Activated CD8-positive, alpha-beta T cell treated with anti-CD3 and anti-CD28 coated beads, Interleukin-2, amount 10 ng/mL, durations not matched to agents 7 days and 5 days (primary cell): ENCODE results near the gene TLCD3B. TPM values are rescaled to one million over a fixed set of nuclear protein-coding genes. Genes with fewer than 3 reads are reported as not detected.

Experiments
- ATAC-seq: fragments of 150-1000 bp; cut with Tn5 transposase; one replicate; pipeline ENCODE4 v1.10.0; 2021; ENCODE audit warnings: moderate library complexity
- CTCF ChIA-PET: fragments of 350-600 bp; sonication (Branson Sonifier 250); formaldehyde crosslinking; loops from one replicate; lab custom pipeline; 2021; ENCODE audit warnings: antibody characterized with exemption; lab: Charles Lee
- POLR2A ChIA-PET: fragments of 350-600 bp; sonication (Branson Sonifier 250); formaldehyde crosslinking; loops from one replicate; lab custom pipeline; 2021; ENCODE audit warnings: antibody characterized with exemption; lab: Charles Lee
- DNase-seq: peaks from one replicate; pipeline ENCODE4 v3.0.0-alpha.2; 2020
- H3K27ac Mint-ChIP-seq: one replicate; pipeline ENCODE4 v1.8.0; 2021; ENCODE audit warnings: mild to moderate bottlenecking, mixed read lengths
- H3K27me3 Mint-ChIP-seq: one replicate; pipeline ENCODE4 v1.8.0; 2021; ENCODE audit warnings: low read depth, mixed read lengths
- H3K36me3 Mint-ChIP-seq: one replicate; pipeline ENCODE4 v1.8.0; 2021; ENCODE audit warnings: low read depth, mixed read lengths
- H3K4me1 Mint-ChIP-seq: one replicate; pipeline ENCODE4 v1.8.0; 2021; ENCODE audit warnings: low read depth, mixed read lengths
- H3K4me3 Mint-ChIP-seq: one replicate; pipeline ENCODE4 v1.8.0; 2021; ENCODE audit warnings: mild to moderate bottlenecking, mixed read lengths
- H3K9me3 Mint-ChIP-seq: one replicate; pipeline ENCODE4 v1.8.0; 2022; ENCODE audit warnings: mixed read lengths; ENCODE audit not compliant: insufficient read depth
- total RNA-seq, 2 experiments: library from RNA; stranded (reverse); gene quantifications; one replicate each; pipeline ENCODE4 v1.2.3, GENCODE V29; 2021

Gene TLCD3B
- total RNA-seq, 2 experiments from 2014 or later = 4.6 TPM

- H3K4me1 Mint-ChIP-seq = peaks cover 11% of the 10 kb centered on the region
- H3K9me3 Mint-ChIP-seq = no peaks in the 10 kb centered on the region
- POLR2A ChIA-PET = interaction anchor here (0.9 kb wide), 1 partner anchor 8 kb away, joined by 3 read pairs; a partner anchor contains a TSS
These were observed 29.9 kb upstream of the TLCD3B start for GRCh38 chr16:30060836-30061554.

GRCh38 chr16:30060346-30060745 lies 29.3 kb upstream of the TLCD3B start:
- Mint-ChIP-seq H3K9me3 (no peaks in the 10 kb centered on the region), H3K27me3 (no peaks in the 10 kb centered on the region), H3K27ac (no peak overlapping the region), H3K4me1 (peaks cover 15% of the 10 kb centered on the region), H3K36me3 (peaks cover 14% of the 10 kb centered on the region), H3K4me3 (no peak overlapping the region)
- ChIA-PET CTCF (no interaction called here), POLR2A (no interaction called here)
- ATAC-seq (no peak), DNase-seq (no peak)

More at GRCh38 chr16:30060836-30061554, 29.9 kb upstream of the TLCD3B start:
- Mint-ChIP-seq H3K4me3 (no peak overlapping the region), H3K27ac (no peak overlapping the region), H3K36me3 (peaks cover 20% of the 10 kb centered on the region), H3K27me3 (no peaks in the 10 kb centered on the region)
- CTCF ChIA-PET = interaction anchor here (1.0 to 1.3 kb wide), 2 partner anchors 30 to 338 kb away, joined by 3 read pairs; partner anchors contain the start of gene TBX6
- ATAC-seq (no peak), DNase-seq (no peak)

DNA sequence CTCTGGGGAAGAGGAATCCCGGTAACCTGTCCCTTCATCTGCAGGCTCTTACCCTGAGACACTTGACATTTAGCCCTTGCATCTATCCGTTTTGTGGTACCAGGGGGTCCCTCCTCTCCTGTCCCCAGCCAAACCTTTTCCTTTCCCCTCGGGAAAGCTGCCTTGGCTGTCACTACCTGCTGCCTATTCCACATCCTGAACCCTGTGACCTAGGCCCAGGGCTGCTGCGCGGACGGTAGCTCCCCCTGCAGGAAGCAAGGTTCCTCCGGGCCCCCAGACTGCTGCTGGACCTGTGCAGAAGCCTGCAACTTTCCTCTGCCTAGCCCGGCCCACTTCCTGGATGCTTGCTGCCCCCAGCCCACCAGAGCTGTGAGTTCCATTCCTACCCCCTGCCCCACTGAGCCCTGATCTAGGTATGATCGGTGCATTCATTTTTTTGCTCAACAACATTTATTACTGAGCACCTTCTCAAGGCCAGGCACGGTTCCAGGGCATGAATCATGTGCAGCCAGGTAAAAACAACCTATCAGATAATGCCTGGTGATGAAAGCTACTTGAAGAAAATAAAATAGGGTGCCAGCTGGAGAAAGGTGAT lies 24.0 kb upstream of the TLCD3B start:
- peaks cover 5% of the 10 kb centered on the region for H3K36me3 Mint-ChIP-seq
- CTCF ChIA-PET = interaction anchor here (0.6 to 6.8 kb wide), 23 partner anchors 11 to 354 kb away, joined by 3 to 82 read pairs (median 5); partner anchors contain the start of genes ALDOA, CORO1A, MVP and PPP4C
- POLR2A ChIA-PET = interaction anchor here (1.2 kb wide), 1 partner anchor 10 kb away, joined by 7 read pairs; the partner anchor contains the start of gene ALDOA

GRCh38 chr16:30054451-30054850 lies 23.4 kb upstream of the TLCD3B start:
- Mint-ChIP-seq H3K27ac (no peak overlapping the region), H3K4me1 (peaks cover 33% of the 10 kb centered on the region), H3K9me3 (no peaks in the 10 kb centered on the region), H3K27me3 (no peaks in the 10 kb centered on the region), H3K36me3 (peaks cover 5% of the 10 kb centered on the region), H3K4me3 (peak overlapping the region; percentile 43)
- ATAC-seq (no peak), DNase-seq (no peak)
- ChIA-PET CTCF (interaction anchor here (1.0 to 6.8 kb wide), 14 partner anchors 10 to 354 kb away, joined by 3 to 82 read pairs (median 7); partner anchors contain the start of genes ALDOA, PPP4C, TAOK2 and TBX6), POLR2A (interaction anchor here (2.2 kb wide), 1 partner anchor 11 kb away, joined by 13 read pairs; the partner anchor contains the start of gene ALDOA)

More for the DNA sequence above, 24.0 kb upstream of the TLCD3B start:
- Mint-ChIP-seq H3K4me1 (peaks cover 33% of the 10 kb centered on the region), H3K9me3 (no peaks in the 10 kb centered on the region), H3K4me3 (peak overlapping the region; percentile 43), H3K27me3 (no peaks in the 10 kb centered on the region), H3K27ac (no peak overlapping the region)
- DNase-seq = peak; percentile 76
- peak; percentile 76 for ATAC-seq

GRCh38 chr16:30053376-30054015 lies 22.4 kb upstream of the TLCD3B start:
- DNase-seq (no peak), ATAC-seq (peak; percentile 34)
- Mint-ChIP-seq H3K36me3 (peaks cover 3% of the 10 kb centered on the region), H3K4me3 (peak overlapping the region; percentile 83), H3K4me1 (peaks cover 33% of the 10 kb centered on the region), H3K9me3 (no peaks in the 10 kb centered on the region), H3K27me3 (peaks cover 2% of the 10 kb centered on the region), H3K27ac (no peak overlapping the region)
- CTCF ChIA-PET = interaction anchor here (0.7 to 6.8 kb wide), 5 partner anchors 10 to 130 kb away, joined by 3 to 82 read pairs (median 10); partner anchors contain the start of genes ALDOA, CORO1A, TBX6 and TLCD3B
- POLR2A ChIA-PET = interaction anchor here (0.7 to 2.2 kb wide), 6 partner anchors 8 to 387 kb away, joined by 3 to 13 read pairs (median 3); partner anchors contain the start of gene ALDOA

GRCh38 chr16:30052671-30053372 lies 21.8 kb upstream of the TLCD3B start:
- CTCF ChIA-PET = interaction anchor here (0.7 to 6.8 kb wide), 5 partner anchors 10 to 131 kb away, joined by 3 to 82 read pairs (median 10); partner anchors contain the start of genes ALDOA, CORO1A, TBX6 and TLCD3B
- ATAC-seq = peak; percentile 75
- peak; percentile 96 for DNase-seq

GRCh38 chr16:30051518-30051917 lies 20.4 kb upstream of the TLCD3B start:
- Mint-ChIP-seq H3K9me3 (no peaks in the 10 kb centered on the region), H3K4me1 (peaks cover 33% of the 10 kb centered on the region), H3K36me3 (peaks cover 3% of the 10 kb centered on the region), H3K27ac (peak overlapping the region; percentile 77), H3K4me3 (peak overlapping the region; percentile 83), H3K27me3 (peaks cover 3% of the 10 kb centered on the region)
- DNase-seq (no peak), ATAC-seq (no peak)
- POLR2A ChIA-PET = no interaction called here
- CTCF ChIA-PET = interaction anchor here (0.9 to 6.8 kb wide), 4 partner anchors 15 to 203 kb away, joined by 3 to 82 read pairs (median 29); partner anchors contain the start of genes ALDOA, TBX6 and TLCD3B

More at GRCh38 chr16:30052671-30053372, 21.8 kb upstream of the TLCD3B start:
- peak overlapping the region; percentile 89 for H3K27ac Mint-ChIP-seq
- H3K9me3 Mint-ChIP-seq = no peaks in the 10 kb centered on the region
- peaks cover 3% of the 10 kb centered on the region for H3K36me3 Mint-ChIP-seq
- peaks cover 3% of the 10 kb centered on the region for H3K27me3 Mint-ChIP-seq
- POLR2A ChIA-PET = interaction anchor here (0.7 to 2.2 kb wide), 6 partner anchors 9 to 386 kb away, joined by 3 to 13 read pairs (median 3); partner anchors contain the start of gene ALDOA
- peaks cover 33% of the 10 kb centered on the region for H3K4me1 Mint-ChIP-seq
- peak overlapping the region; percentile 83 for H3K4me3 Mint-ChIP-seq

GRCh38 chr16:30049871-30050270 lies 18.8 kb upstream of the TLCD3B start:
- ChIA-PET POLR2A (interaction anchor here (0.9 kb wide), 1 partner anchor 27 kb away, joined by 3 read pairs; no protein-coding TSS in a partner anchor), CTCF (interaction anchor here (1.2 kb wide), 2 partner anchors 16 to 19 kb away, joined by 3 read pairs; partner anchors contain the start of genes ALDOA and TLCD3B)
- no peak overlapping the region for H3K27ac Mint-ChIP-seq
- H3K36me3 Mint-ChIP-seq = peaks cover 3% of the 10 kb centered on the region
- no peaks in the 10 kb centered on the region for H3K9me3 Mint-ChIP-seq
- peaks cover 24% of the 10 kb centered on the region for H3K4me1 Mint-ChIP-seq
- no peak for ATAC-seq
- no peak overlapping the region for H3K4me3 Mint-ChIP-seq
- no peak for DNase-seq
- H3K27me3 Mint-ChIP-seq = peaks cover 10% of the 10 kb centered on the region

DNA sequence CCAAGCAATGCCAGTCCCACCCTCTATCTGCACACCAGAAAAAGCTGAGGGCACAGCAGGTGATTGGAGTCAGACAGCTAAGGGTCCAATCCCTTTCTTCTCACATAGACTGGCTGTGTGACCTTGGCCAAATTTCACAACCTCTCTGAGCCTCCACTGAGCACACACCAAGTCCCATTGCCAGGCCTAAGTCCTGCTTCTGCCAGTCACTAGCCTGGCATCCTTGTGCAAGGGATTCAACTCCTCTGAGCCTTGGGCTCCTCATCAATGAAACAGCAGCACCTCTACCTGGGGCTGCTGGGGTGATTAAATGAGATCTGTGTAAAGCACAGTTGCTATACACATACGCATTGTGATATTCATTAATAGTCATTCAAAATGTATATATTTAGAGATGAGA lies 15.5 kb upstream of the TLCD3B start:
- ATAC-seq (no peak), DNase-seq (no peak)
- peaks cover 2% of the 10 kb centered on the region for H3K4me1 Mint-ChIP-seq
- peaks cover 2% of the 10 kb centered on the region for H3K36me3 Mint-ChIP-seq
- no peak overlapping the region for H3K27ac Mint-ChIP-seq
- CTCF ChIA-PET = interaction anchor here (1.1 to 1.2 kb wide), 2 partner anchors 14 to 45 kb away, joined by 3 to 4 read pairs; partner anchors contain the start of gene TBX6
- no peak overlapping the region for H3K4me3 Mint-ChIP-seq
- H3K9me3 Mint-ChIP-seq = no peaks in the 10 kb centered on the region
- H3K27me3 Mint-ChIP-seq = peaks cover 13% of the 10 kb centered on the region
- POLR2A ChIA-PET = no interaction called here

DNA sequence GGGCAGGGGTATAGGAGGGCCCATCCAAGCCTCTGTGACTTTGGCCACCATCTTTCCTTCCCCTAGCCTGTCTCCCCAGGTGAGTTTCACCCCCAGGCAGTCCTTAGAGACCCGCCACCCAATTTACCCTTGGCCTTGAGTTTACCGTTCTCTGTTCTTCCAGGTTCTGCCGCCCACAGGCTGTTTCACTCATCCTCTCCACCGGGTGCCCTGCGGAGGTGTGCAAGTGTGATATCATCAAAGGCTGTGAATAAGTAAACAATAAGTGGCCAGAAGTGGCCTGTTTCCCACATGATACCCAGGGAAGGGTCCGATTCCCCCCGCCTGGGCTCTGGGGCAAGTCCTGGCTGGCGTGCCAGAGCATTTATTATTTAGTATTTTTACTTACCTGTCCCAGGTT lies 15.1 kb upstream of the TLCD3B start:
- Mint-ChIP-seq H3K27me3 (peaks cover 13% of the 10 kb centered on the region), H3K4me1 (no peaks in the 10 kb centered on the region), H3K36me3 (no peaks in the 10 kb centered on the region), H3K9me3 (no peaks in the 10 kb centered on the region), H3K4me3 (no peak overlapping the region), H3K27ac (no peak overlapping the region)
- DNase-seq (no peak), ATAC-seq (peak; percentile 5)
- ChIA-PET POLR2A (no interaction called here), CTCF (interaction anchor here (1.2 kb wide), 1 partner anchor 45 kb away, joined by 3 read pairs; the partner anchor contains the start of gene TBX6)
